NCI-H2029 (cell line): ENCODE data around the gene SMURF1.
"Not testable (repeated sequence)": the region's sequence is repeated elsewhere in the genome, so short reads cannot be mapped to it uniquely, and the experiment has no call there.

Source experiments
- DNase-seq: peaks from one replicate; lab custom pipeline; 2025; lab: John Stamatoyannopoulos, UW

SMURF1 gene

GRCh38 chr7:99121496-99122021, 22.3 kb downstream of the SMURF1 start:
- DNase-seq = no peak

GRCh38 chr7:99120916-99121315, 23.0 kb downstream of the SMURF1 start:
- DNase-seq = no peak

GRCh38 chr7:99120501-99120900, 23.4 kb downstream of the SMURF1 start:
- DNase-seq = no peak

GRCh38 chr7:99118077-99118476, 25.8 kb downstream of the SMURF1 start:
- DNase-seq = no peak

- no peak for DNase-seq
These were observed 27.8 kb downstream of the SMURF1 start for GRCh38 chr7:99116144-99116543.

GRCh38 chr7:99115379-99115778, 28.5 kb downstream of the SMURF1 start:
- DNase-seq = no peak

- no peak for DNase-seq
These were observed 30.9 kb downstream of the SMURF1 start for GRCh38 chr7:99112979-99113378.

- no peak for DNase-seq
These were observed 31.8 kb downstream of the SMURF1 start for GRCh38 chr7:99112097-99112496.

GRCh38 chr7:99111591-99111990, 32.3 kb downstream of the SMURF1 start:
- DNase-seq = no peak

GRCh38 chr7:99109108-99110051, 34.5 kb downstream of the SMURF1 start:
- DNase-seq = no peak

- no peak for DNase-seq
These were observed 35.3 kb downstream of the SMURF1 start for GRCh38 chr7:99108613-99109012.

GRCh38 chr7:99106821-99107241, 37.1 kb downstream of the SMURF1 start:
- DNase-seq = no peak

- DNase-seq = no peak
These were observed 37.5 kb downstream of the SMURF1 start for GRCh38 chr7:99106411-99106810.

- no peak for DNase-seq
These were observed 38.2 kb downstream of the SMURF1 start for GRCh38 chr7:99105756-99106155.

- no peak for DNase-seq
These were observed 39.3 kb downstream of the SMURF1 start for GRCh38 chr7:99104631-99105030.

GRCh38 chr7:99103836-99104235, 40.1 kb downstream of the SMURF1 start:
- DNase-seq = not testable (repeated sequence)

GRCh38 chr7:99102809-99103690, 40.9 kb downstream of the SMURF1 start:
- no peak for DNase-seq

GRCh38 chr7:99102361-99102760, 41.5 kb downstream of the SMURF1 start:
- no peak for DNase-seq

- DNase-seq = not testable (repeated sequence)
These were observed 42.4 kb downstream of the SMURF1 start for GRCh38 chr7:99101516-99101915.

GRCh38 chr7:99099499-99100077, 44.3 kb downstream of the SMURF1 start:
- DNase-seq = no peak

GRCh38 chr7:99098824-99099498, 44.9 kb downstream of the SMURF1 start:
- no peak for DNase-seq
